Right lobe of liver (tissue), 6 donors: ENCODE measurements around the gene CENPU. TPM values are rescaled to one million over a fixed set of nuclear protein-coding genes. Genes with fewer than 3 reads are reported as not detected.

Source experiments
- ATAC-seq, 4 donors: fragments of 200-7000 bp; cut with Tn5 transposase; one replicate each; pipeline ENCODE4 v1.9.1; 2020; ENCODE audit warnings: mild to moderate bottlenecking in 4 of 4, moderate library complexity in 4 of 4
- DNase-seq, 3 donors: peaks; one replicate each; pipeline ENCODE4 v3.0.0-alpha.2; 2020
- H3K27ac ChIP-seq, 3 donors: fragments of 200-600 bp; one replicate each; pipeline ENCODE4 v1.8.0; 2022
- H3K27me3 ChIP-seq, 2 donors: fragments of 200-600 bp; one replicate each; pipeline ENCODE4 v1.8.0; 2022
- H3K36me3 ChIP-seq, 4 donors: fragments of 200-600 bp; sonication (generic) in 1 of 4; one replicate each; pipeline versions ENCODE4 v1.5.1 to v1.8.0; 2017 to 2022; ENCODE audit warnings: control low read depth in 1 of 4
- H3K4me1 ChIP-seq, 4 donors: fragments of 200-600 bp; sonication (generic) in 1 of 4; one replicate each; pipeline versions ENCODE4 v1.5.1 to v1.8.0; 2017 to 2022; ENCODE audit warnings: control low read depth in 1 of 4
- H3K4me3 ChIP-seq, 3 donors: fragments of 200-600 bp; one replicate each; pipeline ENCODE4 v1.8.0; 2022
- H3K9me3 ChIP-seq, 4 donors: fragments of 200-600 bp; sonication (generic) in 1 of 4; one replicate each; pipeline versions ENCODE4 v1.5.1 to v1.8.0; 2017 to 2022; ENCODE audit warnings: control low read depth in 1 of 4
- CTCF ChIP-seq, 4 donors: fragments of 200-600 bp in 3 of 4; fragments of 450-650 bp in 1 of 4; IDR thresholded peaks; one replicate each; pipeline versions ENCODE4 v1.5.1 to v1.8.0; 2016 to 2022; ENCODE audit warnings: antibody characterized with exemption in 4 of 4, mild to moderate bottlenecking in 2 of 4
- POLR2A ChIP-seq: fragments of 450-650 bp; IDR thresholded peaks from one replicate; pipeline ENCODE4 v1.6.1; 2017; ENCODE audit warnings: antibody characterized with exemption, mild to moderate bottlenecking
- whole genome bisulfite sequencing: methylation state at CpG from one replicate; pipeline ENCODE4 v1.1.6; 2018; ENCODE audit warnings: low coverage, low lambda C conversion rate; ENCODE audit not compliant: insufficient coverage; ENCODE audit errors: missing lambda C conversion rate; 5-methylcytosine and 5-hydroxymethylcytosine counted together
- intact Hi-C, 2 donors: fragments of 100-400 bp; cut with DNase I; formaldehyde crosslinking; loops; one replicate each; pipeline versions ENCODE4 v1.11.2 to v1.14.1; 2022
- total RNA-seq, 6 experiments: library from RNA; depleted of rRNA in 2 of 6; stranded (reverse); fragments of >200 nt in 2 of 6; fragmentation: NEBNext Ultra II Directional in 3 of 6; extraction: Animal tissue kit (Norgen Biotek cat#: 25700) in 3 of 6; gene quantifications; one replicate each; pipeline versions ENCODE4 v1.1.0 to v1.2.4, GENCODE V29; 2016 to 2023
- donor health status: DM: no; HTN: yes; CAD: no.
- donor health status: DM: no; HTN: no; CAD: no.
- donor health status: DM: no; HTN: no; CAD: no.
- donor health status: DM: no; HTN: yes; CAD: no.
- donor health status: DM: no; HTN: yes; CAD: no.

Gene CENPU
- total RNA-seq, 6 experiments from 2014 or later: 0.84 to 10.0 (median 1.5) TPM

GRCh38 chr4:184764601-184765000 lies 30.7 kb upstream of the CENPU start:
- H3K4me3 ChIP-seq: no peak overlapping the region
- WGBS: 94% methylated on average over 2 of the region's 4 CpGs
- no peaks in the 10 kb centered on the region for H3K4me1 ChIP-seq
- H3K27ac ChIP-seq: no peak overlapping the region
- intact Hi-C loops: no loop called here
- DNase-seq (no peak), ATAC-seq (no peak)
- peaks cover 26 to 100% (median 77%) of the 10 kb centered on the region in 4 donors for H3K36me3 ChIP-seq
- no peak for TF ChIP-seq CTCF (IDR thresholded peaks at IDR 0.05)
- TF ChIP-seq POLR2A: no peak
- H3K27me3 ChIP-seq: no peaks in the 10 kb centered on the region
- no peaks in the 10 kb centered on the region for H3K9me3 ChIP-seq

- Histone ChIP-seq H3K36me3 (peaks cover 26 to 96% (median 71%) of the 10 kb centered on the region in 4 donors), H3K27me3 (no peaks in the 10 kb centered on the region), H3K4me3 (no peak overlapping the region), H3K9me3 (no peaks in the 10 kb centered on the region), H3K27ac (no peak overlapping the region), H3K4me1 (no peaks in the 10 kb centered on the region)
- no peak for TF ChIP-seq CTCF (IDR thresholded peaks at IDR 0.05)
- TF ChIP-seq POLR2A: no peak
- DNase-seq (no peak), ATAC-seq (no peak)
- 89% methylated on average over 14 of the region's 14 CpGs for WGBS
- intact Hi-C loops: no loop called here
These were observed 29.4 kb upstream of the CENPU start for GRCh38 chr4:184763150-184763780.

GRCh38 chr4:184762100-184762499 lies 28.2 kb upstream of the CENPU start:
- no peak overlapping the region for H3K27ac ChIP-seq

GRCh38 chr4:184760681-184761080 lies 26.8 kb upstream of the CENPU start:
- Histone ChIP-seq H3K4me3 (no peak overlapping the region), H3K36me3 (peaks cover 21 to 96% (median 70%) of the 10 kb centered on the region in 4 donors), H3K9me3 (no peaks in the 10 kb centered on the region), H3K4me1 (no peaks in the 10 kb centered on the region), H3K27ac (no peak overlapping the region), H3K27me3 (no peaks in the 10 kb centered on the region)
- no peak for TF ChIP-seq CTCF (IDR thresholded peaks at IDR 0.05)
- no peak for TF ChIP-seq POLR2A
- ATAC-seq (peak in 1 of 4 donors; percentile 4), DNase-seq (no peak)
- intact Hi-C loops: no loop called here
- WGBS: 75% methylated on average over 4 of the region's 5 CpGs

More at GRCh38 chr4:184762100-184762499, 28.2 kb upstream of the CENPU start:
- no peaks in the 10 kb centered on the region for H3K4me1 ChIP-seq
- peaks cover 20 to 96% (median 68%) of the 10 kb centered on the region in 4 donors for H3K36me3 ChIP-seq
- peak; percentile 6 to 47 (median 25) for ATAC-seq
- TF ChIP-seq POLR2A: no peak
- TF ChIP-seq CTCF (IDR thresholded peaks at IDR 0.05): no peak
- H3K27me3 ChIP-seq: no peaks in the 10 kb centered on the region
- H3K9me3 ChIP-seq: no peaks in the 10 kb centered on the region
- no peak for DNase-seq
- intact Hi-C loops: no loop called here
- 67% methylated on average over 5 of the region's 5 CpGs for WGBS
- no peak overlapping the region for H3K4me3 ChIP-seq
